ENCODE data around the gene RETREG1.
"Not testable (repeated sequence)": the region's sequence is repeated elsewhere in the genome, so short reads cannot be mapped to it uniquely, and the experiment has no call there.

The RETREG1 gene

DNA sequence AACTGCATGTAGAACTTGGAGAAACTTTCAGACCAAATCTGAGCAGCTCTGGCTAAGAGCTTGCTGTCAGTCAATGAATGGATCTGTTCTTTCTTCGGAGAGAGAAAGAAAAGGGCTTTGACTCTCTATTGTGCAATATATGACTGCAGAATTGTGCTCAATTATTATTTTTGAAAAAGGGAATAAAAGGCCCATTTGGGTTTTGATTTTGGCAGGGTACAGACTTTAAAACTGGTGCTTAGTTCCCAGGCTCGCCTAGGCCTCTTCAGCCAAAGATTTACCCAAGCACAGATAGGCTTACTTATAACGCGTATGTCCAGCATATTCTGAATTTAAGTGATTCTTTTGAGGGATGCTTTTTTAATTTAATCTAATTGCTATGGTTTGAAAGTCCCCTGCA, 59.3 kb downstream of the RETREG1 start:
- no peak for DNase-seq (ENCODE audit: low read depth in 1 of 2, low spot score in 1 of 2)

DNA sequence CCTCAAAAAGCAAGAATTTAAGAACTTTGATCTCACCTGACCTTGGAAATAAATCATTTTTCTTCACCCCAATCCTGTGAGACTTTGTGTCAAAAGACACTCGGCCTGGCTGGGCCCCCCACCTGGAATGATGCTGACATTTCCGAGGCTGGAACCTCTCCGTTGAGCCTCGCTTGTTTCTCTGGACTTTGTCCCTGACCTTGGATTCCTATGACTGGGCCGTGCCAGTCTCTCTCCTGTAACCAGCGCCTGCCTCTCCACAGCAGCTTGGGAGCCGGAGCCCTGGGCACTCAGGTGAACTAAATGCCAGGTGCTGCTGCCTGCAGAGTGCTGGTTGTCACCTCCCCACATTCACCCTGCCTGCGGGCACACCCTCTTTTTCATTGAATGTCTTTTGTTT, 62.7 kb downstream of the RETREG1 start:
- DNase-seq (ENCODE audit: low read depth in 1 of 2, low spot score in 1 of 2) = no peak

DNA sequence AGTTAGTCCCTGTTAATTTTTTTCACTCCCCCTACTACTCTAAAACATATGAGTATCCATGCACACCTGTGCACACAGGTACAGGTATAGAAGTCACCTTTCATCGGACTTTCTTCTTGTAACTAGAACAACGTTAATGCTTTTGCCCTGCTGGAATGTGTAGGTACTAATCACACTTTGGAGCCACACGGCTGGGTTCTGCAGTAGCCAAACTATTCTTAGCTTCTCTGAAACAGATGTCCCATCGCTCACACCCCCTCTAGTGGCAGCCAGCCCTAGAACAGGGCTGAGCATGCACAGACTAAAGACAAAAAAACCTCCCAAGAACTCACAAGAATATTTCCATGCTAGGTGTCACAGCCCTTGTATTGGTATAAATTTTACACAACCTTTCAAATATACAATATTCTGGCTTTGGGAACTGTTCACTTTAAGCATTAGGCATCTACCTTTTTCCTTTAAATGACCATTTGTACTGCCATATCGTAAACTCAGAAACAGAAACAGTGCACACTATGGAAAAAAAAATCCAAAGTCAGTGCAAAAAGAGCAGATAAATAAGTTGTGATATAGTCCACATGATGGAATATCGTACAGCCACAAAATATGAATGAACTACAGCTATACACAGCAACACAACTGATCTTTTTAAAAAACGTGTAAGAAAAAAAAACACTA, 64.0 kb downstream of the RETREG1 start:
- DNase-seq (ENCODE audit: low read depth in 1 of 2, low spot score in 1 of 2) = no peak

DNA sequence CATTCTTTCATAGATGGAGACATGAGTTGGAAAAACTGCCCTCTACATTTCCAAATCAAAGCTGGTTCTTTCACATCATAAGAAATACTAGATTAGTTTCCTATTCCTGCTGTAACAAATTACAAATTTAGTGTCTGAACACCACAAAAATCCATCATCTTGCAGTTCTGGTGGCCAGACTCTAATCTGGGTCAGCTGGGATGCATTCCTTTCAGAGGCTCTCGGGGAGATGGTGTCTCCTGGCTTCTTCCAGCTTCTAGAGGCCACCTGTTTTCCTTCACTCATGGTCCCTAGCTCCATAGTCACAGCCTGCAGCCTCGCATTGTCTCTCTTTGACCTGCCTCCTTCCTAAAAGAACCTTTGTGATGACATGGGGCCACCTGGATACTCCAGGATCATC, 65.2 kb downstream of the RETREG1 start:
- DNase-seq (ENCODE audit: low read depth in 1 of 2, low spot score in 1 of 2) = no peak

DNA sequence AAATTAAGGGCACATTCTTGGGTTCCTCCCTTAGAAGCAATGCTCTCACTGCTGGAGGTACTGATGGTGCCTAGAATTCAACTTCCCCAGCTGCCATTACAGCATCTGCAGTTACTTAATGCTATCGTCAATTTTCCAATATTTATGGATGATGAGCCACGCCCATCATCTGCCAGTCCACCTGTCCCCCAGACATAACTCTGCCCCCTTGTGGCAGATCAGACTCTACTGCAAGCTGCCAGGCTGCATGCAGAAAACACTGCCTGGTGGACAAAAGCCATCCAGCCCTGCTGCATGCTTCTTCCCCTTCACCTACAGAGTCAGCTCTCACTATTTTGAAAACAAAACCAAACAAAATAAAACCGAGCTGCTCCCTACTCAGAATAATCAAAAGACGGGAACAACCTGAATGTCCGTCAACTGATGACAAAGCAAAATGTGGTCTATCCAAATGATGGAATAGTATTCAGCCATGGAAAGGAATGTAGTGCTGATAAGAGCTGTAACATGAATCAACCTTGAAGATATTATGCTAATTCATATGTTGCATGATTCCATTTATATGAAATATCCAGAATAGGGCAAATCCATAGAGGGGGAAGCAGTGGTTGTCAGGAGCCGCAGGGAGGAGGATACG, 66.4 kb downstream of the RETREG1 start:
- no peak for DNase-seq (ENCODE audit: low read depth in 1 of 2, low spot score in 1 of 2)

DNA sequence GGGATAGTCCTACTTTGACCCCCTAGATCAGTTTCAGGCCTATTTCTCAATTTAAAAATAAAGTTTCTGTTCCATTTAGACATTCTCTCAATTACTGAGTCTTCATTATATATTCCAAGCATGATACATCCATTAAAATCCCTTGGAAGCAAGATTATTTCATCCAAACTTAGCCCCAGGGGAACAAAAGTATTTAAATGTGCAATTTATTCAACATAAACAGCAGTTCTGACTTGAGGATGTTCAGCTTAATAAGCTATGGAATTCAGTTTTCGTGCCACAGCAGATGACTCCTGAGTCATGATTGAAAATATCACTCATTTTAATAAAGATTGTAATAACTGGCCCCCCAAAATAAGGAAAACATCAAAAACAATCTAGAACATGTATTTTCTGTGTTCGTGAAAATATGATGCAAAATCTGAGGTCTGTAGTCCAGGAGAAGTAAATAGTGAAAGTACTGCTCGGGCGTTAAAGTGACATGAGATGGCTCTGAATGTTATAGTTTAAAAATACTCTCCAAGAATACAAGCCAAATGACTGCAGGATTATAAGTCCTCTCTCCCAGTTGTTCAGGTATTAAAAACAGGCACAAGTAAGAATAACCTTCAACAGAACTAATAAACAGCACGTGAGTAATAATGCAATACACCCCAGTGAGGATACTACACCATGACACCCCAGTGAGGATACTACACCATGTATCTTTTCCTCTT, 67.1 kb downstream of the RETREG1 start:
- DNase-seq (ENCODE audit: low read depth in 1 of 2, low spot score in 1 of 2) = no peak

DNA sequence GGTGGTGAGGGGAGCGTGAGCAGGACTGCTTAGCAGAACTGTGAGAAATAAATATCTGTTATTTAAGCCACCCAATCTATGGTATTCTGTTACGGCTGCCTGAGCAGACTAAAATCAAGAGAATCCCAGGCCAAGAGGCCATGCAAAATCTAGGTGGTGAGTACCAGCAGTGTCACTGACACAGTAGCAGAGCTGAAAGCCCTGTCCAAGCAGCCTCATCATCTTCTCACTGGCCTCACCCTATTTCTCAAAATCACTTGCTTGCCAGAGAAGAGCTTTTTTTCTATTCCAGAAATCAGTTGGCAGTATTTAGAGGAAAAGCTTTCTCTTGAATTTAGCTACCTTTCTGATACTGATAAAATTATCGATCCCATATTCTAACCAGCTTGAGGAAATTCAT, 68.0 kb downstream of the RETREG1 start:
- DNase-seq (ENCODE audit: low read depth in 1 of 2, low spot score in 1 of 2) = no peak

DNA sequence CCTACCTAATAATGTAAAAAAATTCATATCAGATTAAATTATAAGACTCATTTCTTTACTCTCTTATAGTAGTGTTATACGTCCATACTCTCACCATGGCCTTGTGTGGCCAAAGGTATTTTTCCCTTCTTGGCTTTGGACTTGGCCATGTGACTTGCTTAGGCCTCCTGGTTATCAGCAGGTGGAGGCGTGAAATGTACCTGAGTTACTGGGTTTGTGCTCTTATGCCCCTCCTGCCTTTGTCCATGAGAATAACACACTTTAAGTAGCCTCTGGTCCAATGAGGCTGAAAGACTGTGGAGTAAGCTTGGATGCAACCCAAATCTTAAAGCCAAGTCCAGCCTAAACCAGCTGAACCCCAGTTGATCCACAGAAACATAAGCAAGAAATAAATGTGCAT, 68.7 kb downstream of the RETREG1 start:
- DNase-seq (ENCODE audit: low read depth in 1 of 2, low spot score in 1 of 2) = no peak

DNA sequence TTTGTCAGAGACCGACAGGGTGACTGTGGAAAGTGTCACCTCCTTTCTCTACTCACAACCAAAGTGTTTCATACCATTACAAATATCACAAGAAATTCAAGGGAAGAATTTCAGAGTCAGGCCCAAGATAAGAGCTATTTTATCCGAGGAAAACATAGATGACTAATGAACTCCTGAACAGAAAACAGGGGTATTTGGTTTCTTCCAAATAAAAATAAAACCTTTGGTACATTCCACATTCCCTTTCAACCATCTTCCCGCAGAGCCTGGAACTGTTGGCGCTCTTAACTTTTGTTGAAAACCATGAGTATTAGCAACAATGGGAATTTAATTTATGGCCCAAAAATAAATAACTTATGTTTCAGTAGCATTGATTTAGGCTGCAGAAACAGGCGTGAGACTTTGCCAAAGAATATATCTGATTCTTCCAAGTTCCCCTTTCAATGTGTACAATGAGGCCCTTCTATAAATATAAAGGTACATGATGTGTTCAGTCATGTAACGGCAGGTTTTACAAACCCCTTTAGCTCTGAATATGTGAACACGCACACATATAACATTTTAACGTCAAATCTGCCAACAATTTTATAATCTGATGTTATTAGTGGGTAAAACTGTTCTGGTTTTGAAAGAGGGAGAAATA, 69.5 kb downstream of the RETREG1 start:
- DNase-seq (ENCODE audit: low read depth in 1 of 2, low spot score in 1 of 2) = no peak

DNA sequence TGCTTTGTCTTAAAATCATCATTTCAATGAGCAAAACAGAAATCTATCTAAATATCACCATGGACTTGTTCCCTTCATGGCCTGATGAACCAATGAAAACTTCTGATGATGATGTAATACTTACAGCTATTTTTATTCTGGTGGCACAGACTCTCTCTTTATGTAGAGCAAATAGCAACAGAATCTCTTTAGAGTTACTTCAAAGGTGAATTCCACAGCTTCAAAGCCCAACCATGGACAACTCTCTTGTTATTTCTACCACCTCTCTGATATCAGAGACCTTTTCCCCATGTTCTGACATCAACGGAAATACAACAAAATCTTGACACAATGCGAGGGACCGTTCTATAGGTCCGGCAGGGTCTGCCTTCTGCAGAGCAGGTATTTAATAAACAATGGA, 70.1 kb downstream of the RETREG1 start:
- no peak for DNase-seq (ENCODE audit: low read depth in 1 of 2, low spot score in 1 of 2)

DNA sequence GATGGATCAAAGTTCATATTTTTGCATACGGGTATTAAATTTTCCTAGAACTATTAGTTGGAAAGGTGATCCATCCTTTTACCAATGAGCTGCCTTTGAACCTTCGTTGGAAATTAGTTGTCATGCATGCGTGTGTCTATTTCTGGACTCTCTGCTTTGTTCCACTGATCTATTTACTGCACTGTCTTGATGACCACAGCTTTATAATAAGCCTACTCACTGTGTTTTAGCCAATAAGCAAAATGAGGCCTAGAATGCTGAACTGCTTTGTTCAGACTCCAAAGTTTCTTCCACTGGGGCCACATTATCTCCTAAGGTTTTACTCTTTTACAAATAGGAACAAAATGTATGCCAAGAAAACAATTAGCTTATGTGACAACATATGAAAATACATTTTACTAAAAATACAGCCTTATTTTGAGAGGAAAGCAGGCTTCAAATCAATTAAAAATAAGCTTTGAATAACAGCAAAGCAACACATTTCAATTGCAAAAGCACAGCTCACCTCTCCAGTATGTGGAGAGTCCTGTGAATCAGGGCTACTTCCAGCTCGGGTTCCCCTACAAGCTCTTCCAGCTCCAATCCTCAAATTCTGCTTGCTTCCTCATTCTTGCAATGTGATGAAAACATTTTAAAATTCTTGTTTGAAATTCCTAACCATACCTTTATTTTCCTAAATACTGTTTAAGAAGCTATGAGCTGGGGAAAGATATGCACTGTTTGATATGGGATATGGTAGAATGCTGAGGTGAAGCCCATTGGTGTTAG, 72.0 kb downstream of the RETREG1 start:
- no peak for DNase-seq (ENCODE audit: low read depth in 1 of 2, low spot score in 1 of 2)

DNA sequence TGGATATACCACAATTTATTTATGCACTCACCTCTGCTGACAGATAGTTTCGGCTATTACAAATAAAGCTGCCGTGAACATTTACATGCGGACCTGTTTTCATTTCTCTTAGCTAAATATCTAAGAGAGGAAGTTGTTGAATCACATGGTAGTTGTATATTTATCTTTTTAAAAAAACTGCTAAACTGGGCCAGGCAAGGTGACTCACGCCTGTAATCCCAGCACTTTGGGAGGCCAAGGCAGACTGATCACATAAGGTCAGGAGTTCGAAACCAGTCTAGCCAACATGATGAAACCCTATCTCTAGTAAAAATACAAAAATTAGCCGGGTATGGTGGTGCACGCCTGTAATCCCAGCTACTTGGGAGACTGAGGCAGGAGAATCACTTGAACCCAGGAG, 73.6 kb downstream of the RETREG1 start:
- not testable (repeated sequence) for DNase-seq (ENCODE audit: low read depth in 1 of 2, low spot score in 1 of 2)

DNA sequence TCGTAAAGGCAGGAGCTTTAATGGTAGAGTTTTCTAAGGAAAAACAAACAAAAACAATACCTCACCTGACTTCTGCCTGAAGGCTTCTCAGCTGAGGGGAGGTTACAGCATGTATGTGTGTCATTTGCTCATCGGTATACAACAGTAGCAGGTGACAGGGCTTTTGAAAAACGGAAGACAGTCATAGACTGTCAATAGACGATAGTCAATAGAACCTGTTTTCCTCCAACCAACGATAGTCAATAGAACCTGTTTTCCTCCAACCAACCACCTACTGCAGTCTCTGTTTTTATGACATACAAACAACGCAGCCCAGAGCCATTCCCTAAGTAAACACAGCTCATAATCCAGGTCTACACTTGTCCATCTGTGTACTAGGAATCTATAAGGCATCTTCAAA, 74.6 kb downstream of the RETREG1 start:
- no peak for DNase-seq (ENCODE audit: low read depth in 1 of 2, low spot score in 1 of 2)

DNA sequence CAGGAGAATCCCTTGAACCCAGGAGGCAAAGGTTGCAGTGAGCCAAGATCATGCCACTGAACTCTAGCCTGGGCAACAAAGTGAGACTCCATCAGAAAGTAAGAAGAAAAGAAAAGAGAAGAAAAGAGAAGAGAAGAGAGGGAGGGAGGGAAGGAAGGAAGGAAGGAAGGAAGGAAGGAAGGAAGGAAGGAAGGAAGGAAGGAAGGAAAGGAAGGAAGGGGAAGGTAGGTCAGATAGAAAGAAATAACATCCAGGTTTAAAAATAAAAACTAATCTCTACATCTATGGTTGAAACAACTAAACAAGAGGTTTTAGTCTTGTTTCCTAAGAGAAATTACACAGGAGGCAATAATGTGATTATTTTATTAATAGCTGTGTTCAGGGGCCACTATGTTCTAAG, 75.2 kb downstream of the RETREG1 start:
- DNase-seq (ENCODE audit: low read depth in 1 of 2, low spot score in 1 of 2) = not testable (repeated sequence)

DNA sequence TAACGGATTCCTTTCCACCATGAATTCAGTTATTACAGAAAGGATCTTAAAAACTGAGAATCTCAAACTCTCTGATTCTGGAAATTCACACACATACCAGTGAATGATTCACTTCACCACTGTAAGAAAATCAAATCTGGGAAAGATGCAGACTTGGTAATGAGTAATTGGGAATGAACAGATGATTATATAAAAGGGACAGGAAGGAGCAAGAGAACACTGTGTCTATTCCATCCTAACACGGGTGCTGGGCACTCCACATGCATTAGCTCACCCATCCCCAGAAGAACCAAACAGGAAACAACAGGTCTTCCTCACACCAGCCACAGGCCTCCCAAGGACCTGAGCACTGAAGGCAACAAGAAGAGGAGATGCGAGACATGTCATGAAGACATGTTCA, 76.4 kb downstream of the RETREG1 start:
- no peak for DNase-seq (ENCODE audit: low read depth in 1 of 2, low spot score in 1 of 2)

DNA sequence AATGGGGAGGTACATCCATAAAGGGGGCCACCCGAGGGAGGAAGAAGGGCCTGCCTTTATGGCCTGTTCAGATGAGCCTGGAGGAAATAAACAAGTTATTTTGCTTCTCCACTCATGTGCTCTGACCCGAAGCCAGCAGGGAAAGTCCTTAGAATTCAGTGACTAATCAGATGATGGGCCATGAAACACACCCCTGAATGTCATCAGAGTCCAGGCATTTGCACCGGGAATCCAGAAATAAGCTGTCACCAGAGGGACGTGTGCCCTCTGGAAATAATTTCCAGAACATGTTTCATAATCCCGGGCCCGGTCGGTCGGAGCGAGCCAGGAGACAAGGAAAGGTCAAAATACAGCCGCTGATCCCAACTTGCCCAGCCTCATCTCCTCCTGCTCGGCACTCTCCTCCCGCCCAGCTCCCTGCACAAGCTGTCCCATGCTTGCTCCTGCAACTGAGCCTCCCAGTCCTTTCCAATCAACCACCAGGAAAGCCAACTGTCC, 77.6 kb downstream of the RETREG1 start:
- DNase-seq (ENCODE audit: low read depth in 1 of 2, low spot score in 1 of 2) = no peak

DNA sequence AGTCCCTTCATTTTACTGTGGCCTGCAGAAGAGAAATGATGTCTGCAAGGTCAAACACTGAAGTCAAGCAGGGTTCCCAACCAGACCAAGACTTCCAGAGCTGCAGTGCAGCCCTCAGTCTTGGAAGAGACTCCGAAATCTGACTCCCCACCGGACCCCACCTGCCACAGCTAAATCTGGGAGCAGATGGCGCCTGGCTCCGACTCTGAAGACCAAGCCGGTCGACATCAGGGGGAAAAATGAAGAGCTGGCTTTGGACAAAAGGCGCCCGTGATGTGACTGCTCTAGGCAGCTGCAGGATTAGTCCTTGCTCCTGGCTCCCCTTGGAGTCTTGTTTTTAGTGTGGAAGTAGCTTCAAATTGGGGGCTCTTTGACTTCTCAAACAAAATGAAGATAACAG, 78.8 kb downstream of the RETREG1 start:
- DNase-seq (ENCODE audit: low read depth in 1 of 2, low spot score in 1 of 2) = no peak

DNA sequence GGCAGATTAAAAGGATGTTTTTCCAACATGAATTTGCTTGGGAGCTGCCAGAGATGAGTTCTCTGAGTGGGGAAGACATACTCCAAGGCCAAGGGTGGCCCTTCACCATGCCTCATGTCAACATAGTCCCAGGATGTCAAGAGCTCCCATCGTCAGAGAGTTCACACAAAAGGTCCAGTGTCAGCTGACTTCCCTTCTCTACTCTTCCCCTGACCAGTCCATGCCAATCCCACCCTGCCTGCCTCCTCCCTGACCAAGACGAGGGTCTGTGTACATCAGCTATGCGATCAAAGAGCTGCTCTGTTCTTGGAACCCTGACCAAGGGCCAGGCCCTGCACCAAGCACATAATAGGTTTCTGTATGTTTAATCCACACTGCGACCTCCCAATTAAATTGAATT, 80.0 kb downstream of the RETREG1 start:
- no peak for DNase-seq (ENCODE audit: low read depth in 1 of 2, low spot score in 1 of 2)

DNA sequence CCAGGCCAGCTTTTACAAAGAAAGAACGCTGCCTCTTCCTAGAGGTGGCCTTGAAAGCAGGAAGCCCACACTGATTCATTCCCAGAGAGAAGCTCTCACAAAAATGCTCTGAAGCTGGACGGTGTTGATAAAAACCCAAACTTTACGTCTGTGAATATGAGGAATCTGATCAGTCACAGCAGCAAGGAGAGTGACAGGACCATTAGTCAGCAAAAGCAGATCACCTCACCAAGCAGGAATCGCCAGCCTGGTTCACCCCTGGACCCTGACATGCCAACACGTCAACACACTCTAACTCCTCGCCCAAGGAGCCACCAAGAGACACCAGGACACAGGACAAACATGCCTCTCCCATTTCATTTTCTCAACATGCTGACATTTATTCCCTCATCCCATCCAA, 80.6 kb downstream of the RETREG1 start:
- no peak for DNase-seq (ENCODE audit: low read depth in 1 of 2, low spot score in 1 of 2)

DNA sequence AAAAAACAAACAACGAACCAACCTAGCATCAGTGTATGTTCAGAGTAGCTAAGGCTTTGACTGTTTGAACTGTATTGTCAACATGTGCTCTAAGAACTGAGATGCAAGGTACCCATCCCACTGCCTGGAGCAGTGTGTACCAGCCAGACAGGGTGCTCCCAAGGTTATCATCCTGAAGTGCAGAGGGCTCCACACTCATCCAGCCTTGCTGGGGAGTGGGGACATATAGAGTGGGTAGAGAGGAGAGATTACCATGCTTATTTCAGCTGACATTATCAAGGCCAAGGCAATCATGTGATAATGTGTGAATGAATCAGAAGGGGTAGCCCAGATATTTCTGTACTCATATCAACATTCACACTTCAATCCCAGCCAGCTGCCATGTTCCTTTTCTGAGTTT, 82.5 kb downstream of the RETREG1 start:
- no peak for DNase-seq (ENCODE audit: low read depth in 1 of 2, low spot score in 1 of 2)

DNA sequence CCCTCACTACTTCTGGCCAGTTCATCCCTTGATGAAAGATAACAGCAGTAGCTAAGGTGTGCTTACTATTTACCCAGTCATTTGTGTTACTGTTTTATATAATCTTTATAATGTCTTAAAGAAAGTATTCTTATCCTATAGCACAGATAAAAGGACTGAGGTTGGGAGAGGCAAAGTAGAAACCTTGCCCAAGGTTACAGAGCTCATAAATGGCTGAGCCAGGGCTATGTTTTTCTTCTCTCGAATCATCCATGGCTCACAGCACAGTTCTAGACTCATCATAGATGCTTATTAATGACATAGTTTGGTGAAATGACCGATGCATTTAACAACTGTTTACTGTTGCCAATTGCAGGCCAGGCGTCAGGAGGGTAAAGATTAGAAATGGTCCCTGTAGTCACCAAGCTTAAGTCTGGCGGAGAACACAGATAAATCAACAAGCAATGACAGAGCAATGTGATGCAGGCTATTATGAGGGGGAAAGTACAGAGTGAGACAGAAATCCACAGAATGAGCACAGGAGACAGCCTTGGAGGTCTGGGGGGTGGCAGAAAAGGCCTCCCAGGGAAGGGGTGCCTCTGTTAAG, 85.6 kb downstream of the RETREG1 start:
- no peak for DNase-seq (ENCODE audit: low read depth in 1 of 2, low spot score in 1 of 2)
